Activated effector memory CD4-positive, alpha-beta T cell treated with anti-CD3 and anti-CD28 coated beads, Interleukin-2, amount 50 U/mL, for 16 hours (primary cell): ENCODE data around the gene SYNE3.
A peak's percentile ranks its signal among the peaks of the same experiment; 100 is the strongest.

ENCODE experiments used
- DNase-seq: peaks from one replicate; pipeline ENCODE4 v3.0.0-alpha.2; 2020

The SYNE3 gene

GRCh38 chr14:95503365-95504134 lies 12.9 kb downstream of the SYNE3 start:
- no peak for DNase-seq

GRCh38 chr14:95502381-95502950 lies 14.0 kb downstream of the SYNE3 start:
- DNase-seq: no peak

GRCh38 chr14:95500772-95501401 lies 15.6 kb downstream of the SYNE3 start:
- DNase-seq: no peak

- no peak for DNase-seq
Observed at GRCh38 chr14:95500201-95500681, 16.2 kb downstream of the SYNE3 start.

- no peak for DNase-seq
Observed at GRCh38 chr14:95499354-95499750, 17.1 kb downstream of the SYNE3 start.

GRCh38 chr14:95498622-95499353 lies 17.7 kb downstream of the SYNE3 start:
- no peak for DNase-seq

GRCh38 chr14:95497561-95498011 lies 18.9 kb downstream of the SYNE3 start:
- no peak for DNase-seq

GRCh38 chr14:95496690-95497259 lies 19.7 kb downstream of the SYNE3 start:
- DNase-seq: no peak

GRCh38 chr14:95496111-95496681 lies 20.3 kb downstream of the SYNE3 start:
- DNase-seq: no peak

GRCh38 chr14:95495538-95496025 lies 20.9 kb downstream of the SYNE3 start:
- DNase-seq: peak; percentile 70

- DNase-seq: no peak
Observed at GRCh38 chr14:95495076-95495475, 21.4 kb downstream of the SYNE3 start.

GRCh38 chr14:95494456-95494855 lies 22.0 kb downstream of the SYNE3 start:
- no peak for DNase-seq

- DNase-seq: no peak
Observed at GRCh38 chr14:95493976-95494375, 22.5 kb downstream of the SYNE3 start.

- DNase-seq: no peak
Observed at GRCh38 chr14:95493503-95493902, 22.9 kb downstream of the SYNE3 start.

GRCh38 chr14:95491936-95492608 lies 24.4 kb downstream of the SYNE3 start:
- no peak for DNase-seq

GRCh38 chr14:95490727-95491451 lies 25.6 kb downstream of the SYNE3 start:
- no peak for DNase-seq

GRCh38 chr14:95490138-95490509 lies 26.3 kb downstream of the SYNE3 start:
- DNase-seq: no peak

- DNase-seq: no peak
Observed at GRCh38 chr14:95489214-95490137, 27.0 kb downstream of the SYNE3 start.

GRCh38 chr14:95488376-95489213 lies 27.9 kb downstream of the SYNE3 start:
- no peak for DNase-seq
